GM10266 (cell line): Measurements from ENCODE around the gene EIF4G3.
"Not testable (repeated sequence)": the region's sequence is repeated elsewhere in the genome, so short reads cannot be mapped to it uniquely, and the experiment has no call there.

Experiments
- DNase-seq: peaks from one replicate; pipeline ENCODE4 v3.0.0; 2012; ENCODE audit errors: extremely low spot score
- TF ChIP-seq, protein P1 (sequence below): IDR thresholded peaks from 2 replicates; pipeline ENCODE4 v1.5.1; 2012; ENCODE audit warnings: mild to moderate bottlenecking, low read depth; ENCODE audit not compliant: control insufficient read depth, insufficient read depth; ENCODE audit errors: missing control alignments

The EIF4G3 gene

DNA sequence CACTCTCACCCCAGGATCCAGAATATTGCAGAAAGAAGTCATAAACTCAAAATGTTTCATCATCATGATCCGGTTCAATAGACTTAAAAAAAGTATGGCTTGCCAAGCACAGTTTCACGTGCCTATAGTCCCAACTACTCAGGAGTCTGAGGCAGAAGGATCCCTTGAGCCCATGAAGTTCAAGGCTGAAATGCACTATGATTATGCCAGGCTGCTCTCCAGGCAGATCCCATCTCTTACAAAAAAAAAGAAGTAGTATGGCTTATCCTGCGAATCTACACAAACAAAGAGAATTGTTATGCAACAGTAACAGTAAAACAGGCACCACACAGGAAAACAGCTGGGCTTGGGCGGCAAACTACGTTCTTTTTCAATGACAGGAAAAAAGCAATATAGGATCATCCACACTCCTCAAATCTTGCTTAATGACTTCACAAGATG, 76.2 kb downstream of the EIF4G3 start:
- TF ChIP-seq, protein P1, sequence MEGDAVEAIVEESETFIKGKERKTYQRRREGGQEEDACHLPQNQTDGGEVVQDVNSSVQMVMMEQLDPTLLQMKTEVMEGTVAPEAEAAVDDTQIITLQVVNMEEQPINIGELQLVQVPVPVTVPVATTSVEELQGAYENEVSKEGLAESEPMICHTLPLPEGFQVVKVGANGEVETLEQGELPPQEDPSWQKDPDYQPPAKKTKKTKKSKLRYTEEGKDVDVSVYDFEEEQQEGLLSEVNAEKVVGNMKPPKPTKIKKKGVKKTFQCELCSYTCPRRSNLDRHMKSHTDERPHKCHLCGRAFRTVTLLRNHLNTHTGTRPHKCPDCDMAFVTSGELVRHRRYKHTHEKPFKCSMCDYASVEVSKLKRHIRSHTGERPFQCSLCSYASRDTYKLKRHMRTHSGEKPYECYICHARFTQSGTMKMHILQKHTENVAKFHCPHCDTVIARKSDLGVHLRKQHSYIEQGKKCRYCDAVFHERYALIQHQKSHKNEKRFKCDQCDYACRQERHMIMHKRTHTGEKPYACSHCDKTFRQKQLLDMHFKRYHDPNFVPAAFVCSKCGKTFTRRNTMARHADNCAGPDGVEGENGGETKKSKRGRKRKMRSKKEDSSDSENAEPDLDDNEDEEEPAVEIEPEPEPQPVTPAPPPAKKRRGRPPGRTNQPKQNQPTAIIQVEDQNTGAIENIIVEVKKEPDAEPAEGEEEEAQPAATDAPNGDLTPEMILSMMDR, result no peak
- no peak for DNase-seq

DNA sequence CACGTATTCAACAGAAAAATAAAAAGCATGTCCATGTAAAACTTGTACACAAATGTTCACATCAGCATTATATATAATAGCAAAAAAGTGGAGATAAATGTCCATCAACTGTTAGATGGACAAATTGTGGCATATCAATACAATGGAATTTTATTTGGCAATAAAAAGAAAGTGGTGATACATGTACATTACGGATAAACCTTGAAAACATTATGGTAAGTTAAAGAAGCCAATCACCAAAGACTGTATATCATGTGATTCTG, 76.9 kb downstream of the EIF4G3 start:
- TF ChIP-seq, protein P1, result no peak
- no peak for DNase-seq

DNA sequence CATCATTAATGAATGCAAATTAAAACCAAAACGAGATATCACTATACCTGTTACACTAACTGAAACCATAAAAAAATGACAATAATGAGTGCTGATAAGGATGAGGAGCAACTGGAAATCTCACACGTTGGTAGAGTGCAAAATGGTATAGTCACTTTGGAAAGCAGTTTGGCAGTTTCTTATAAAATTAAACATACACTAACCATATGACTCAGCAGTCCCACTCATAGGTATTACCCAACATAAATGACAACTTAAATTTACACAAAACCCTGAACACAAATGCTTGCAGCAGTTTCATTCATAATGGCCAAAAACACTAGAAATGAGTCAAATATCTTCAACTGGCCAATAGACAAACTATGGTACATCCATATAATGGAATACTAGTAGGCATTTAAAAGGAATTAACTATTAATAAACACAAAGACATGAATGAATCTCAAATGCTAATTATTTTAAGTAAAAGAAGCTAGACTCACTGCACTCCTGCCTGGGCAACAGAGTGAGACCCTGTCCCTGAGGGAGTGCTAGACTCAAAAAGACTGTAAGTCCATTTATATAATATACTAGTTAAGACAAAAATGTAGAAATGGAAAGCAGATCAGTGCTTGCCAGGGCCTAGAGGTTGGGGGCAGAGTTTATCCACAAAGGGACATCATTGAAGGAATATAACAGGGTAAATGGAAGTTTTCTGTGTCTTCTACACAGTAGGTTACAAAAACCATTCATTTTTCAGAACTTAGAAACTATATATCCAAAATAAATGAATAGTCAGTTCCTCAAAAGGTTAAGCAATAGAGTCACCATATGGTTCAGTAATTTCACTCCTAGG, 77.4 kb downstream of the EIF4G3 start:
- no peak for DNase-seq
- TF ChIP-seq, protein P1, result no peak

DNA sequence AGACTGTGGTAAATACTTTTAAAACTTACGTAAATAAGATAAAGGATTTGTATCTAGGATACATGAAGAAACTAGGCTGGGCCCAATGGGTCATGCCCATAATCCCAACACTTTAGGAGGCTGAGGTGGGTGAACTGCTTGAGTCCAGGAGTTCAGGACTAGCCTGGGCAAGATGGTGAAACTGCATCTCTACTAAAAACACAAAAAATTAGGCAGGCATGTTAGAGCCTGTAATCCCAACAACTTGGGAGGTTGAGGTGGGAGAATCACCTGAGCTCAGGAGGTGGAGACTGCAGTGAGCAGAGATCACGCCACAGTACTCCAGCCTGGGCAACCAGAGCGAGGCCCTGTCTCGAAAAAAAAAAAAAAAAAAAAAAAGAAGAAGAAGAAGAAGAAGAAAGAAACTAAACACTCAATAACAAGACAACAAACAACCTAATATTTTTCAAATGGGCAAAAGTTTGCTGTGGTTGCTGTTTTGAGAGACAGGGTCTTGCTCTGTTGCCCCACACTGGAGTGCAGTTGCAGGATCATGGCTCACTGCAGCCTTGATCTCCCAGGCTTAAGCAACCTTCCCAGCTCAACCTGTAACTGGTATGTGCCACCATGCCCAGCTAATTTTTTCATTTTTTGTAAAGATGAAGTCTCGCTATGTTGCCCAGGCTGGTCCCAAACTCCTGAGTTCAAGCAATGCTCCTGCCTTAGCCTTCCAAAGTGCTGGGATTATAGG, 78.3 kb downstream of the EIF4G3 start:
- TF ChIP-seq, protein P1, result no peak
- no peak for DNase-seq

DNA sequence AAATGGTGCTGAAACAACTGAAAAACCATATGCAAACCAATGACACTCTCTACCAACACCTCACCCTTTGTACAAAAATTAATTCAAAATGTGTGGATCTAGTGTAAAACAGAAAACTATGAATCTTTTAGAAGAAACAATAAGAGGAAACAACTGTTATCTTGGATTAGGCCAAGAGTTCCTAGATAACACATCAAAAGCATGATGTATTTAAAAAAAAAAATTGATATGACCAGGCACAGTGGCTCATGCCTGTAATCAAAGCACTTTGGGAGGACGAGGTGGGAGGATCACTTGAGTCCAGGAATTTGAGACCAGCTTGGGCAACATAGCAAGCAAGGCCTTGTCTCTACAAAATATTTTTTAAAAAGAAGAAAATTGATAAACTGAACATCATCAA, 79.0 kb downstream of the EIF4G3 start:
- TF ChIP-seq, protein P1, result no peak
- DNase-seq, result no peak

DNA sequence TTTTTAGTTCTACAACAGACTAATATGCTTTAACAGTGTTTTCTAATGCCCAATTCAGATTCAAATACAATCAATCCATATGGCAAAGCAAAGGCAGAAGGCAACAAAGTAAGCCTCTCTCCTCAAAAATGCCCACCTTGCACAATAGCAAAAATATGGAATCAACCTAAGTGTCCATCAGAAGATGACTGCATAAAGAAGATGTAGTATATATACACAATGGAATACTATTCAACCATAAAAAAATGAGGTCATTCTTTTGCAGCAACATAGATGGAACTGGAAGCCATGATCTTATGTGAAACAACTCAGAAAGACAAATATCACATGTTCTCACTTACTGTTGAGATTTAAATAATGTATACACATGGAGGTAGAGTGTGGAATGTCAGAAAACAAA, 80.7 kb downstream of the EIF4G3 start:
- TF ChIP-seq, protein P1, result no peak

DNA sequence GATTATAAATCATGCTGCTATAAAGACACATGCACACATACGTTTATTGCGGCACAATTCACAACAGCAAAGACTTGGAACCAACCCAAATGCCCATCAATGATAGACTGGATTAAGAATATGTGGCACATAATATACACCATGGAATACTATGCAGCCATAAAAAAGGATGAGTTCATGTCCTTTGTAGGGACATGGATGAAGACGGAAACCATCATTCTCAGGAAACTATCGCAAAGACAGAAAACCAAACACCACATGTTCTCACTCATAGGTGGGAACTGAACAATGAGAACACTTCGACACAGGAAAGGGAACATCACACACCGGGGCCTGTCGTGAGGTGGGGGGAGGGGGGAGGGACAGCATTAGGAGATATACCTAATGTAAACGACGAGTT, 82.4 kb downstream of the EIF4G3 start:
- DNase-seq, result not testable (repeated sequence)

More for the DNA sequence above, 80.7 kb downstream of the EIF4G3 start:
- DNase-seq, result no peak

DNA sequence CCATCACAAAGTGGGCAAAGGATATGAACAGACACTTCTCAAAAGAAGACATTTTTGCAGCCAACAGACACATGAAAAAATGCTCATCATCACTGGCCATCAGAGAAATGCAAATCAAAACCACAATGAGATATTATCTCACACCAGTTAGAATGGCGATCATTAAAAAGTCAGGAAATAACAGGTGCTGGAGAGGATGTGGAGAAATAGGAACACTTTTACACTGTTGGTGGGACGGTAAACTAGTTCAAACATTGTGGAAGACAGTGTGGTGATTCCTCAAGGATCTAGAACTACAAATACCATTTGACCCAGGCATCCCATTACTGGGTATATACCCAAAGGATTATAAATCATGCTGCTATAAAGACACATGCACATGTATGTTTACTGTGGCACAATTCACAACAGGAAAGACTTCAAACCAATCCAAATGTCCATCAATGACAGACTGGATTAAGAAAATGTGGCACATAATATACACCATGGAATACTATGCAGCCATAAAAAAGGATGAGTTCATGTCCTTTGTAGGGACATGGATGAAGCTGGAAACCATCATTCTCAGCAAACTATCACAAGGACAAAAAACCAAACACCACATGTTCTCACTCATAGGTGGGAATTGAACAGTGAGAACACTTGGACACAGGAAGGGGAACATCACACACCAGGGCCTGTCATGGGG, 83.3 kb downstream of the EIF4G3 start:
- not testable (repeated sequence) for DNase-seq

DNA sequence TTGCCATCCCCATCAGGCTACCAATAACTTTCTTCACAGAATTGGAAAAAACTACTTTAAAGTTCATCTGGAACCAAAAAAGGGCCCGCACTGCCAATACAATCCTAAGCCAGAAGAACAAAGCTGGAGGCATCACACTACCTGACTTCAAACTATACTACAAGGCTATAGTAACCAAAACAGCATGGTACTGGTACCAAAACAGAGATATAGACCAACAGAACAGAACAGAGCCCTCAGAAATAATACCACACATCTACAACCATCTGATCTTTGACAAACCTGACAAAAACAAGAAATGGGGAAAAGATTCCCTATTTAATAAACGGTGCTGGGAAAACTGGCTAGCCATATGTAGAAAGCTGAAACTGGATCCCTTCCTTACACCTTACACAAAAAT, 84.2 kb downstream of the EIF4G3 start:
- not testable (repeated sequence) for DNase-seq

DNA sequence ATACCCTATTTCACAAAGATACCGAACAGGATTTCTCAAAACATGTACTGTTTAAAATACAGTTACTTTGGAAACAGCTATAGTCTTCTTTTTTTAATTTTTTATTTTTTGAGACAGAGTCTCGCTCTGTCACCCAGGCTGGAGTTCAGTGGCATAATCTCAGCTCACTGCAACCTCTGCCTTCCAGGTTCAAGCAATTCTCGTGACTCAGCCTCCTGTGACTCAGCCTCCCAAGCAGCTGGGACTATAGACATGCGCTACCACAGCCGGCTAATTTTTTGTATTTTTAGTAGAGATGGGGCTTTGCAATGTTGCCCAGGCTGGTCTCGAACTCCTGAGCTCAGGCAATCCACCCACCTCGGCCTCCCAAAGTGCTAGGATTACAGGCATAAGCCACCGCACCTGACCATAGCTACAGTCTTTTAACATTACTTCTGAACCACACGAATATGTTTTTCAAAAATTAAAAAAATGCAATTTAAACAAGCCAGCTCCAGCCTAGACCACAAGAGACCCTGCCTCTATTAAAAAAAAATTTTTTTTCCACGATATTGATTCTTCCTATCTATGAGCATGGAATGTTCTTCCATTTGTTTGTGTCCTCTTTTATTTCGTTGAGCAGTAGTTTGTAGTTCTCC, 85.5 kb downstream of the EIF4G3 start:
- DNase-seq, result not testable (repeated sequence)
